Hematopoietic multipotent progenitor cell treated with erythropoietin and hydrocortisone succinate and interleukin-3 and kit ligand, for 15 days (in vitro differentiated cells): ENCODE data around the gene FTCD.
"Not testable (repeated sequence)": the region's sequence is repeated elsewhere in the genome, so short reads cannot be mapped to it uniquely, and the experiment has no call there.

ENCODE experiments used
- DNase-seq: peaks from one replicate; pipeline ENCODE4 v3.0.0-alpha.2; 2015; ENCODE audit warnings: low spot score

The FTCD gene

GRCh38 chr21:46111857-46112724, 43.3 kb downstream of the FTCD start:
- DNase-seq = no peak

GRCh38 chr21:46111193-46111571, 44.2 kb downstream of the FTCD start:
- no peak for DNase-seq

DNA sequence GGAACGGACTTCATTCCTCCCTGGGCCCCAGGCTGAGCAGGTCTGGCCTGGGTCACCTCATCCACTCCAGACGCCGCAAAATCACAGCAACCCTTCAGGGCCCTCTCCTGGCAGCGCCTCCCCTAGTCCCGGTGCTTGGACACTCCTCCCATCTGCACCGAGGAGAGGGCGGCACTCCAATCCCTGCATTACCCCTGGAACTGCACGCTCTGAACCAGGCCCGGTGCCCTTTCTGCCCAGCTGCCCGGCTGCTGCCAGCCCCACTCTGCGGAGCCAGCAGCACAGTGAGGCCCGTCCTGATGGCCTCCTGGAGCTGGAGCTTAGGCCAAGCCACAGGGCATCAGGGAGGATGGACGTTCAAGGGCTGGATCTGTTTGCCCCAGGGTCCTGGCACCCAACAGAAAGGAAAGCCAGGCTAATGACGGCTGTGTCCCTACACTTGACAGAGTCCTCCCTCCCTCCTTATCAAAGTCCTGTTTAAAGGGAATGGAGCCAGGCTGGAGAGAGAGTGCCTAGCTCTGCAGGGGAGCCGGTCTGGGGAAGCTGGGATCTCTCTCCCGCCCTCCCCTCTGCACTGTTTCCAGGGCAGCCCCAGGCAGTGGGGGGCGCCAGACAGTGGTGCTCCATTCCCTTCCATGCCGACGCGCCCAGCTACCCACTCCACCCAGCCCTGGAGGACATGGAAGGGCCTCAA, 44.7 kb downstream of the FTCD start:
- no peak for DNase-seq

- DNase-seq = no peak
Measured at GRCh38 chr21:46109313-46110221, 45.8 kb downstream of the FTCD start.

GRCh38 chr21:46108827-46109312, 46.5 kb downstream of the FTCD start:
- DNase-seq = no peak

- DNase-seq = not testable (repeated sequence)
Measured at GRCh38 chr21:46107376-46107775, 48.0 kb downstream of the FTCD start.

- no peak for DNase-seq
Measured at GRCh38 chr21:46104104-46104503, 51.3 kb downstream of the FTCD start.

DNA sequence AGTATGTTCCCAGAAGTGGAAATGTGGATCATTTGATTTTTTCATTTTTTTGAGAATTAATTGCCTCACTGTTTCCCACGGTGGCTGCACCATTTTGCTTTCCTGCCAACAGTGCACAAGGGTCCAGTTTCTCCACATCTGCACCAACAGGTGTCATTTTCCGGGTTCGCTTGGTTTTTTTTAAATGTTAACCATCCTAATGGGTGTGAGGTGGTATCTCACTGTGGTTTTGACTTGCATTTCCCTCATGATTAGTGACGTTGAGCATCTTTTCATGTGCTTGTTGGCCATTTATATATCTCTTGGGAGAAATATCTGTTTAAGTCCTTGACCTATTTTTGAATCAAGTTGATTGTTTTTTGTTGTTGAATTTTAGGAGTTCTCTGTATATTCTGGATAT, 54.5 kb downstream of the FTCD start:
- DNase-seq = no peak

DNA sequence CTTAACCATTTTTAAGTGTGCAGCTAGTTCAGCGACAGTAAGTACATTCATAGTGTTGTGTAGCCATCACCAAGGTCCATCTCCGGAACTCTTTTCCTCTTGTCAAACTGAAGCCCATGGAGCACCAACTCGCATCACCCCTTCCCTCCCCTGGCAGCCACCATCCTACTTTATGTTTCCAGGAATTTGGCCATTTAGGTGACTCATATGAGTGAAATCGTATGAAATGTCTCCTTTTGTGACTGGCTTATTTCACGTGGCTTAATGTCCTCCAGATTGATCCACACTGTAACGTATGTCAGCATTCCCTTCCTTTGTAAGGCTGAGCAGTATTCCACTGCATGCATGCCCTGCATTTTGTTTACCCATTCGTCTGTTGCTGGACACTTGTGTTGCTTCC, 55.0 kb downstream of the FTCD start:
- no peak for DNase-seq

DNA sequence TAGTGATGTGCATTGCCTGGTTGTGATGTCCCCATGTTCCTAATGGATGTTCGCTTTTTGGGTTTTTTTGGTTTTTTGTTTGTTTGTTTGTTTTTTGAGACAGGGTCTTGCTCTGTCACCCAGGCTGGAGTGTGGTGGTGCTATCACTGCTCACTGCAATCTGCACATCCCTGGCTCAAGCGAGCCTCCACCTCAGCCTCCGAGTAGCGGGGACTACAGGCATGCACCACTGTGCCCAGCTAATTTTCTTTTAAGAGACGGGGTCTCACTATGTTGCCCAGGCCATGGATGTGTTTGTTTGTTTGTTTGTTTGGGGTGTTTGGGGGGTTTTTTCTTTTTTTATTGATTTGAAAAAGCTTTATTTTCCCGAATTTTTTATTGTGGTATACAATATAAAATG, 55.4 kb downstream of the FTCD start:
- no peak for DNase-seq

DNA sequence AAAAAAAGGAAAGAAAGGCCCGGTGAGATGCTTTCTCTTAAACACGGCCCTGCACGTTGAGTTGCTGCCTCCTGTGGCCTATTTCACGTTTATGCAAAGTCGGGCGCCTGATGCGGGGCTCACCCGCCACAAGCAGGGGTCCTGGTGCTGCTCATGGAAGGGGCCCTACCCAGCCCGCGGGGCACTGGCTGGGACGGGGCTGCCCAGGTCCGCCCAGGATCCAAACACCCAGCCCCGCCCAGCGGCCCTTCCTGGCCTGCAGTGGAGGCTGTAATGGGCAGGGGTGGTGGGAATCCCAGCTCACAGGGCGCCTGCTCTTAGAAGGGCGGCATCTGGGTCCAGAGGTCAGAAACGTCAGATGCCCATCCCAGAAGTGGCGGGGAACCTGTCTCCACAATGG, 55.9 kb downstream of the FTCD start:
- DNase-seq = no peak

DNA sequence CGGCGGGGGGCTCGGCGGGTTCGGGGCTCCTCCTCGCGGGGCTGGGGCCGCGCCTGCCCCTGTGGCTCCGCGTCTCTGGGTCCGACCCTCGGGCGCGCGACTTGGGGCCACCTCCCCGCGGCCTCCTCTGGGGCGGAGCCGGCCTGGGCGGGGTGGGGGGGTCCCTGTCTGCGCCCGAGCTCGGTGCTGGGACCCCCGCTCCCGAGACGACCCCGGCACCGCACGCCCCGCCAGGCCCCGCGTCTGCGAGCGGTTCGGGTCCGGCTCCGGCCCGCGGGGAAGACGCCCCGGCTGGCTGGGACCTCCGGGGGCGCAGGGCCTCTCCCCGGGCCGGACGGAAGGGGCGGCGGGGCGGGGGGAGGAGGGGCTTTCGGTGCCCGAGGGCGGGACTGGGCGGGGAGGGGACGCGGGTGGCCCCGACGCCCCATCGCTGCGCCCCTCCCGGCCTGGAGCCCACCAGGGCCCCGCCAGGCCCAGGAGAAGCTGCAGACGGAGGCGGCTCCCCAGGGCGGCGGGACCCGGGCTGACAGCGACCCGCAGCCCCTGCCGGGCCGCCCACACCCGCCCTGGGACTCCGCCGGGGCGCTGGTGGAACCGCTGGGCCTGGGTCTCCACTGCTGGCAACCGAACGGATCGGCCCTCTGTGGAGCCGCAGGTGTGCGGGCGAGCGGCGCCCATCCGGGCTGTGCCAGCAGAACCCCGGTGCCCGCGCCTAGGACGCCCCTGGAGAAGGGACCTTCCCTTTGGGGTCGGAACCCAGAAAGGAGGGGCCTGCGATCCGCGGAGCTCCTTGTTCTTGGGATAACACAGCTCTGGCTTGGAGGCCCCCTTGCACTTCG, 56.9 kb downstream of the FTCD start:
- DNase-seq = no peak

DNA sequence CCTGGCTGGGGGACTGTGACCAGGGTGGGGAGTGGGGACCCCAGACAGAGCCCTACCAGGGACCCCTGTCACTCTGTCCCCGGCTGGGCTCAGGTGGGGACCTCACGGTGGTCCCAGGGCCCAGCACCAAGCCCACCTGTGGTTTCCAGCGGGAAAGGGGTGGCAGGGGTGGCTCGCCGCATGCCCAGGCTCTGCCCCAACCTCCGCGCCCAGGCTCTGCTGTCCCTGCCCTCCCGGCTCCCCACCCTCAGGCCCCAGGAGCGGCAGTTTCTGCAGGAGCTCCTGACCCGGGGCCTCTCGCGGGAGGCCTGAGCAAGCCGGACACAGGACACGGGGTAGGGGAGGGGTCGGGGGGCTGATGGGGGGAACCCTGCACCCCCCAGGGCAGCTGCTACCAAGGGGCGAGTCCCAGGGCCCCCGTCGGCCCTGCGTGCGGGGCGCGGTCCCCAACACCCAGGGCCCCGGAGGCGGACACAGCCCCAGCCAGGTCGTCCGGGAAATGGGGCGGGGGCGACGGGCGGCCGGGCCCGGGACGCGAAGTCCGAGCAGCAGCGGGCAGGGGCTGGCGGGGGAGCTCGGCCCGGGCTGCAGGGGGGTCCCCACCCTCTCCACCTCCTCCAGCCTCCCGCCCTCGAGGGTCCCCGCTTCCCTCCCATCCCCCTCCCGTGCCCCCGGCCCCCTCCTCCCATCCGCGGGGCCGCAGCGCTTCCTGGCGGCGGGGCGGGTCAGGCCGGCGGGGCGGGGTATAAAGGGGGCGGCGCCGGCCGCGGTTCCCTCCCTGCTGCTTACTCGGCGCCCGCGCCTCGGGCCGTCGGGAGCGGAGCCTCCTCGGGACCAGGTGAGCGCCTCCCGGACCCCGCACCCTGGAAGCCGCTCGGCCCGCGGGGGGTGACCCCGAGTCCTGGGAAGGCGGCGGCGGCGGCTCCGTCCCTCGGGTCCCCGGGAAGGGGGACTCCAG, 57.8 kb downstream of the FTCD start, which contains the start of gene COL6A2:
TSS of gene COL6A2 (plus strand) at position 777 of the 958 bp plus-strand sequence.
- DNase-seq = no peak

- no peak for DNase-seq
Measured at GRCh38 chr21:46096596-46097335, 58.6 kb downstream of the FTCD start.

DNA sequence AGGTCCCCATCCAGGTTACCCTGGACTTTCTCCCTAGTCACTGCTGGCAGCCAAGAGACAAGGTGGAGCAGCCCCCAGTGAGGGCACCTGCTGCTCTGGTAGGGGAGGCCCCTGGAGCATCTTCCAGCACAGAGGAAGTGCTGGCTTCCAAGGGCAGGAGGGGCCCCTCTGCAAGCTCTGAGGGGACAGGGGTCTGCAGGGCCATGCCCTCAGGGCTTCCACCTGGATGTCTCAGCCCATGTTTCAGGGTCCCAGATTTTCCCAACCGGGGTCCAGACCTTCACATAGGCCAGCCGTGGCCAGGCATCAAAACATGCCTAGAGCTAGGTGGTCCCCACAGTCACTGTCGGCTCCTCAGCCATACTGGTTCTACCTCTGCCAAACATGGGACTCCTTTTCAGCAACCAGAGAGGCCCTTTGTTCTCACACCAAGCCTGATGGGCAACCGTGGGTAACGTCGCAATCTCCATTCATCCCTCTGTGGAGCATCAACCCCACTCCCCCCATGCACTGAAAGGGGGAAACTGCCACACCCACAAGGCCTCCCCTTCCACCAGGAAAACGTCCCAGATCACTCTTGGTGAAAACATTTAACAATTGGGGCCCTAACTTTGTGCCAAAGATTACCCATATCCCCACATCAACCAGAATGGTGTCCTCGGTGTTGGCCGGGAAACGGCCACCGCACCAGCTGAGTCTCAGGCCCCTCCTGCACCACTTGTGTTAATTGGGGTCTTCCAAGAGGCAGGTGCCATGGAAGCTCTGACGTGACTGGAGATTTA, 59.4 kb downstream of the FTCD start:
- no peak for DNase-seq

GRCh38 chr21:46095083-46095719, 60.2 kb downstream of the FTCD start:
- no peak for DNase-seq

GRCh38 chr21:46094401-46095082, 60.8 kb downstream of the FTCD start:
- no peak for DNase-seq
